ENCODE results near the gene DTX2.

GRCh38 chr7:76425156-76425555 lies 36.4 kb upstream of the DTX2 start:
- TF ChIP-seq CTCF (IDR thresholded peaks at IDR 0.05) (no peak), EP300 (IDR thresholded peaks at IDR 0.05) (no peak), POLR2A (IDR thresholded peaks at IDR 0.05) (no peak)
